ENCODE measurements around the gene NRARP. TPM values are rescaled to one million over a fixed set of nuclear protein-coding genes. Genes with fewer than 3 reads are reported as not detected.
A peak's percentile ranks its signal among the peaks of the same experiment; 100 is the strongest.

The NRARP gene
- total RNA-seq (1 to 10 TPM; 3.5 to 7.5 (median 5.3) TPM), polyA plus RNA-seq (1 to 10 TPM in 1 of 3 donors, under 1 TPM in 2; 0.73 to 1.4 (median 0.91) TPM)
- long read RNA-seq, donor 1, transcript NRARP-201 (1 exons, 1,770 nt) = major isoform, 5 of 5 reads
- long read RNA-seq, donor 1, partial matches to known transcripts = 0 of 5 reads
- long read RNA-seq, donor 1, other reads (novel, unspliced or antisense) = 0 of 5 reads
- long read RNA-seq, donor 2, transcript NRARP-201 (1 exons, 1,770 nt) = major isoform, 8 of 8 reads
- long read RNA-seq, donor 2, partial matches to known transcripts = 0 of 8 reads
- long read RNA-seq, donor 2, other reads (novel, unspliced or antisense) = 0 of 8 reads

DNA sequence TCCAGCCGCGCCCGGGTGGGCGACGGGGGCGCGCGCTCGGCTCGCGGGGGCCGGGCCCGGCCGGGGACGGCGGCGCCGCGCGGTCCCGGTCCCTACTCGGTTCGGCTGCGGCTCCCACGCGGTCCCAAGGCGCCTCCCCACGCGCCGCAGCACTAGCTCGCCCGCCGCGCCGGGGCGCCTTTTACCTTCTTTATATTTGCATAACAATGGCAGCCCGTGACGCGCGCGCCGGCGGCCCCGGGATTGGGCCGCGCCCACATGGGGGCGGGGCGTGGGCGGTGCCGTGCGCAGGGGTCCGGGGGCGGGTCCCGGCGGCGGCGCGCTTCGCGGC is at the start of gene NRARP:
Gene NRARP (minus strand): TSS at position 154 of the 331 bp plus-strand sequence. CDS start 343 bp downstream, outside the sequence.
- H3K4me3 ChIP-seq = peak within 1 kb of the TSS; percentile 66
- 0 to 1% (median 1%) methylated on average over 14 to 60 of the region's 60 CpGs for WGBS, 3 donors
- intact Hi-C loops (cut with DNase I) = no loop called here
- H3K27me3 ChIP-seq (ENCODE audit: insufficient read depth in 3 of 3, low read length in 2 of 3) = peaks cover 0 to 68% (median 13%) of the 10 kb centered on the region in 3 donors
- H3K4me1 ChIP-seq = peaks cover 33% of the 10 kb centered on the region
- TF ChIP-seq, protein P1, sequence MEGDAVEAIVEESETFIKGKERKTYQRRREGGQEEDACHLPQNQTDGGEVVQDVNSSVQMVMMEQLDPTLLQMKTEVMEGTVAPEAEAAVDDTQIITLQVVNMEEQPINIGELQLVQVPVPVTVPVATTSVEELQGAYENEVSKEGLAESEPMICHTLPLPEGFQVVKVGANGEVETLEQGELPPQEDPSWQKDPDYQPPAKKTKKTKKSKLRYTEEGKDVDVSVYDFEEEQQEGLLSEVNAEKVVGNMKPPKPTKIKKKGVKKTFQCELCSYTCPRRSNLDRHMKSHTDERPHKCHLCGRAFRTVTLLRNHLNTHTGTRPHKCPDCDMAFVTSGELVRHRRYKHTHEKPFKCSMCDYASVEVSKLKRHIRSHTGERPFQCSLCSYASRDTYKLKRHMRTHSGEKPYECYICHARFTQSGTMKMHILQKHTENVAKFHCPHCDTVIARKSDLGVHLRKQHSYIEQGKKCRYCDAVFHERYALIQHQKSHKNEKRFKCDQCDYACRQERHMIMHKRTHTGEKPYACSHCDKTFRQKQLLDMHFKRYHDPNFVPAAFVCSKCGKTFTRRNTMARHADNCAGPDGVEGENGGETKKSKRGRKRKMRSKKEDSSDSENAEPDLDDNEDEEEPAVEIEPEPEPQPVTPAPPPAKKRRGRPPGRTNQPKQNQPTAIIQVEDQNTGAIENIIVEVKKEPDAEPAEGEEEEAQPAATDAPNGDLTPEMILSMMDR (IDR thresholded peaks at IDR 0.05) = no peak
- H3K27ac ChIP-seq = peak within 1 kb of the TSS; percentile 69
- ATAC-seq (peak; percentile 47 to 74 (median 60)), DNase-seq (peak; percentile 84 to 86)
- H3K36me3 ChIP-seq (ENCODE audit: insufficient read depth in 1 of 2, low read depth in 1 of 2) = no peaks in the 10 kb centered on the region
- no peaks in the 10 kb centered on the region for H3K9me3 ChIP-seq

DNA sequence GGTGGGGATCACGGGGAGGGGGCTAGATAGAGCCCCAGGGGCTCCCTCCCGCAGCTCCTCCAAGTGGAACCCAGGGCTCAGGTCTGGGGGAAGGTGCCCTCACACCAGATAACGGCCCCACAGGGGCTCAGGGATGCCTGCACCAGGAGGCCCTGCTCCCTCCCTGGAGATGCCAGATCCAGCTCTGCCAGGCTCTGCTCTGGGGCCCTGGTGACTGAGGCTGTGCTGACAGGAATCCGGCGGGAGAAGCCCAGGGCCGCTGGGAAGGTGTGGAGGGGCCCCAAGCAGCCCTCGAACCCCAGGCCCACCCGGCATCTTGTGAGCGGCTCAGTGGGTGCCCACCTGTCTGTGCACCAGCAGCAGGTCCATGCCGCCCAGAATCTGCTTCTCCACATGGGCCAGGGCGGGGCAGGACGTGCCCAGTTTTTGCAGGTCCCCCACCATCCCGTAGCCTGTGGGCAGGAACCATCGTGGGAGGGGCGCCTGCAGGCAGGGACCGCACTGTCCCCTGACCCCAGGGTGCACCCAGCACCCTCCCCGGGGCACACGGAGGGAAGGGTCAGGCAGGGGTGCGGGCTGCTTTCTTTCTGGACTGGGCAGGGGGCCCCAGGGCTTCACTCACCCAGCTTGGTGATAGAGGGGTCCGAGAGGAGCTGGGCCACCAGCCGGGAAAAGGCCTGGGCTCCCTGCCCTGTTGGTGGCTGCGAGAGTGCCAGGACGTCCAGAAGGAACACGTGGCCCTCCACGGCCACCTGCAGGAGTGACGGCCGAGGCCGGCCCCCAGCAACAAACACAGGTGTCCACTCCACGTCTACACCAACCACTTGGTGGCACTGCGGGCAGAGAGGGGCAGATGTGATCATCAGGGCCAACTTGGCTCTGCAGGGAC is 48.9 kb upstream of the NRARP start:
- H3K27me3 ChIP-seq (ENCODE audit: insufficient read depth in 3 of 3, low read length in 2 of 3) = no peaks in the 10 kb centered on the region
- intact Hi-C loops (cut with DNase I) = loop anchor here in 1 of 2 donors (2.0 kb wide), 1 partner anchor 52 kb away; no protein-coding TSS in a partner anchor
- DNase-seq (no peak), ATAC-seq (peak in 1 of 4 donors; percentile 34)
- TF ChIP-seq, protein P1 (IDR thresholded peaks at IDR 0.05) = no peak
- peaks cover 2 to 18% of the 10 kb centered on the region in 2 donors for H3K36me3 ChIP-seq (ENCODE audit: insufficient read depth in 1 of 2, low read depth in 1 of 2)
- no peak overlapping the region for H3K27ac ChIP-seq
- H3K4me1 ChIP-seq = no peaks in the 10 kb centered on the region
- H3K9me3 ChIP-seq = no peaks in the 10 kb centered on the region
- WGBS, 3 donors = 92 to 97% (median 92%) methylated on average over 25 to 30 of the region's 30 CpGs
- no peak overlapping the region for H3K4me3 ChIP-seq

- Histone ChIP-seq H3K27me3 (ENCODE audit: insufficient read depth in 3 of 3, low read length in 2 of 3) (no peaks in the 10 kb centered on the region), H3K4me1 (no peaks in the 10 kb centered on the region), H3K9me3 (no peaks in the 10 kb centered on the region), H3K27ac (no peak overlapping the region), H3K36me3 (ENCODE audit: insufficient read depth in 1 of 2, low read depth in 1 of 2) (peaks cover 2 to 23% of the 10 kb centered on the region in 2 donors), H3K4me3 (no peak overlapping the region)
- TF ChIP-seq, protein P1 (IDR thresholded peaks at IDR 0.05) = no peak
- intact Hi-C loops (cut with DNase I) = loop anchor here in 1 of 2 donors (2.0 kb wide), 1 partner anchor 53 kb away; no protein-coding TSS in a partner anchor
- DNase-seq = no peak
- 94 to 96% (median 96%) methylated on average over 23 to 27 of the region's 27 CpGs for WGBS, 3 donors
- no peak for ATAC-seq
These were observed 47.5 kb upstream of the NRARP start for GRCh38 chr9:137349471-137350033.

DNA sequence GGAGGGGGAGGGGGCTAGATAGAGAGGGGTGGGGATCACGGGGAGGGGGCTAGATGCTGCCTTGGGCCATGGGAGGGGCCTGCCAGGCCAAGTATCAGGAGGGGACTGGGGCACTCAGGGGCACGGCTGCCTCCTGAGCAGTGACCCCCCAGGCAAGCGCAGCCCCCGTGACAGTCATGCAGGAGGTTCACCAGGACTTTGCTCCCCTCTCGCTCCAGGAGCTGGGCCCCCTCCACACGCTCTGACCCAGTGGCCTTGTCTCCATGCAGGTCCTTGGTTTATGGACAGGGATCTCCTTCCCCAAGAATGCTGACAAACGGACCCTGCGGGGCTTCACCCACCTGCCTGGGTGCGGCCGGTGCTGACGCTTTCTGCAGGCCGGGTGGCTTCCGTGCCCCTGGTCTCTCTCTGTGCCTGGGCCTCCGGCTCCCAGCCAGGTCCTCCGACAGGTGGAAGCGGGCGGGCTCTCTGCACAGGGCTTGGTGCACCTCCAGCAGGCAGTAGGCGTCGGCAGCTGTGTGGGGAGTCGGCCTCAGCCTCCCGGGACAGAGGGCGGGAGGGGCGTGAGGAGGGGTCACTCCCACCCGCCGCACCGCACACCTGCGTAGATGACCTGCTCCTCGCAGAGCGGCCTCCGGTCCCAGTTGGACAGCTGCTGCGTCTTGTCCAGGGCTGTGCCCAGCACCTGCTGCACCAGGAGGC is 46.8 kb upstream of the NRARP start:
- H3K27me3 ChIP-seq (ENCODE audit: insufficient read depth in 3 of 3, low read length in 2 of 3) = no peaks in the 10 kb centered on the region
- no peak overlapping the region for H3K27ac ChIP-seq
- peaks cover 2 to 30% of the 10 kb centered on the region in 2 donors for H3K36me3 ChIP-seq (ENCODE audit: insufficient read depth in 1 of 2, low read depth in 1 of 2)
- no peaks in the 10 kb centered on the region for H3K4me1 ChIP-seq
- TF ChIP-seq, protein P1 (IDR thresholded peaks at IDR 0.05) = no peak
- H3K9me3 ChIP-seq = no peaks in the 10 kb centered on the region
- 95 to 97% (median 95%) methylated on average over 24 to 31 of the region's 31 CpGs for WGBS, 3 donors
- ATAC-seq = no peak
- intact Hi-C loops (cut with DNase I) = no loop called here
- DNase-seq = no peak
- H3K4me3 ChIP-seq = no peak overlapping the region
